ENCODE data around the gene RABEP2.

RABEP2 gene

DNA sequence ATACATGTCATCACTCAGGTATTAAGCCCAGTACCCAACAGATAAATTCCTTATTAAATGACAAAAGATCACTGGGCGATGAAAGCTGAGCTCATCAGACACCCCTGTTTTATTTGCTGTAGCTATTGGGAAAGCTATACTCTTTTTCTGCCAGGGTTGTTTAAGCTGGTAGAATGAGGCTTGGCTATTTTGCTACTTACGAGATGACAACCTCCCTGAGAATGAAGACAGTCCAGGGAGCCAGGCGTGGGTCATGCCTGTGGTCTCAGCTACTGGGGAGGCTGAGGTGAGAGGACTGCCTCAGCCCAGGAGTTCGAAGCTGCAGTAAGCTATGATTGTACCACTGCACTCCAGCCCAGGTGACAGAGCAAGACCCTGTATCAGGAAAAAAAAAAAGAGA is 65.7 kb downstream of the RABEP2 start:
- DNase-seq (ENCODE audit: low read depth), result no peak
- TF ChIP-seq CTCF (IDR thresholded peaks at IDR 0.05; ENCODE audit: low read length, missing control alignments), result no peak
- no peak overlapping the region for H3K4me3 ChIP-seq (replicated peaks; ENCODE audit: low read depth, low read length)

- TF ChIP-seq CTCF (IDR thresholded peaks at IDR 0.05; ENCODE audit: low read length, missing control alignments), result no peak
- H3K4me3 ChIP-seq (replicated peaks; ENCODE audit: low read depth, low read length), result no peak overlapping the region
- peak; percentile 21 for DNase-seq (ENCODE audit: low read depth)
Observed at GRCh38 chr16:28858421-28858820, 66.6 kb downstream of the RABEP2 start.
